Thyroid gland (tissue), 4 donors: ENCODE results near the gene CD6. TPM values are rescaled to one million over a fixed set of nuclear protein-coding genes. Genes with fewer than 3 reads are reported as not detected.

Experiments
- DNase-seq, 2 donors: peaks; one replicate each; pipeline ENCODE4 v3.0.0-alpha.2; 2019
- H3K27ac ChIP-seq, 3 donors: fragments of 200-600 bp; sonication (generic); 1 replicate in 2 of 3; 2 replicates in 1 of 3; pipeline ENCODE4 v1.5.1; 2016 to 2019; ENCODE audit warnings: mild to moderate bottlenecking in 1 of 3, moderate library complexity in 1 of 3
- H3K27me3 ChIP-seq: fragments of 200-600 bp; sonication (generic); one replicate; pipeline ENCODE4 v1.5.1; 2019
- H3K36me3 ChIP-seq, 2 donors: fragments of 200-600 bp; sonication (generic); one replicate each; pipeline ENCODE4 v1.5.1; 2016 to 2019
- H3K4me1 ChIP-seq, 2 donors: fragments of 200-600 bp; sonication (generic); one replicate each; pipeline ENCODE4 v1.5.1; 2017 to 2019
- H3K4me3 ChIP-seq, 3 donors: fragments of 200-600 bp; sonication (generic); replicated peaks in 1 of 3; 1 replicate in 2 of 3; 2 replicates in 1 of 3; pipeline ENCODE4 v1.5.1; 2016; ENCODE audit warnings: mild to moderate bottlenecking in 1 of 3
- H3K9me3 ChIP-seq: fragments of 200-600 bp; sonication (generic); one replicate; pipeline ENCODE4 v1.5.1; 2017
- POLR2A ChIP-seq, 2 donors: fragments of 450-650 bp; IDR thresholded peaks; one replicate each; pipeline ENCODE4 v1.6.1; 2017; ENCODE audit warnings: antibody characterized with exemption in 2 of 2, mild to moderate bottlenecking in 2 of 2, moderate library complexity in 1 of 2
- WGBS, 2 donors: methylation state at CpG; one replicate each; pipeline ENCODE4 v1.1.5; 2017; 5-methylcytosine and 5-hydroxymethylcytosine counted together
- intact Hi-C: fragments of 100-400 bp; cut with DNase I; formaldehyde crosslinking; loops from one replicate; pipeline ENCODE4 v1.15.1; 2023
- total RNA-seq, 4 donors: library from RNA; depleted of rRNA; stranded (reverse); fragments of >200 nt; gene quantifications; one replicate each; pipeline ENCODE4 v1.2.3, GENCODE V29; 2016
- TF ChIP-seq, protein P1 (sequence below), 6 experiments: fragments of 200-600 bp in 3 of 6; fragments of 450-650 bp in 3 of 6; sonication (generic) in 3 of 6; IDR thresholded peaks; one replicate each; pipeline ENCODE4 v1.5.1; 2016 to 2019; ENCODE audit warnings: antibody characterized with exemption in 6 of 6, mild to moderate bottlenecking in 2 of 6, inconsistent platforms in 1 of 6, moderate library complexity in 1 of 6

Gene CD6
- total RNA-seq, 4 donors from 2014 or later: 0.40 to 2.7 (median 0.69) TPM

DNA sequence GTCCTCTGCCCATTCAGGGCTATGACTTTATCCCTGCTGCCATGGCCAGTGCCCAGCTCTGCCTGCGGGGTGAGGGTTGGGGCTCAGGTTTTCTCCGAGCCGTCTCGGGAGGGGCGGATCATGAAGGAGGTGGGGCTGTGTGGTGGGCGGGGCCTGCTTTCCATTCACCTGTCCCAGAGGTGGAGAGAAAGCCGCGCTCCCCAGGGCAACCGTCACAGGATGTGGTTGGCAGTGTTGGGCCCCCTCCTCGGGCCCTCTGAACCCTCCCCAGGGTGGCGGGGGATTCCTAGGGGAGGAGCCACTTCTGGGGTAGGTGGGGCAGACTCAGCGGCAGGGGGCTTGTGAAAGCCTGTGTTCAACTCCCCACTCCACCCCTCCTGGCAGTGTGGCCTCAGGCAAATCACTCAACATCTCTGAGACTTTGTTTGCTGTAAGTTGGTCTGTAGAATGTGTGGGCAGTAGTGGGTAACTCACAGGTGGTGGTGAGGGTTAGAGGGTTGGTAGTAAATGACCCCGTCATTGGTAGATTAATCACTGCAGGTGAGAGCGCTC lies 50.3 kb downstream of the CD6 start:
- no peaks in the 10 kb centered on the region for H3K4me1 ChIP-seq
- TF ChIP-seq, protein P1, sequence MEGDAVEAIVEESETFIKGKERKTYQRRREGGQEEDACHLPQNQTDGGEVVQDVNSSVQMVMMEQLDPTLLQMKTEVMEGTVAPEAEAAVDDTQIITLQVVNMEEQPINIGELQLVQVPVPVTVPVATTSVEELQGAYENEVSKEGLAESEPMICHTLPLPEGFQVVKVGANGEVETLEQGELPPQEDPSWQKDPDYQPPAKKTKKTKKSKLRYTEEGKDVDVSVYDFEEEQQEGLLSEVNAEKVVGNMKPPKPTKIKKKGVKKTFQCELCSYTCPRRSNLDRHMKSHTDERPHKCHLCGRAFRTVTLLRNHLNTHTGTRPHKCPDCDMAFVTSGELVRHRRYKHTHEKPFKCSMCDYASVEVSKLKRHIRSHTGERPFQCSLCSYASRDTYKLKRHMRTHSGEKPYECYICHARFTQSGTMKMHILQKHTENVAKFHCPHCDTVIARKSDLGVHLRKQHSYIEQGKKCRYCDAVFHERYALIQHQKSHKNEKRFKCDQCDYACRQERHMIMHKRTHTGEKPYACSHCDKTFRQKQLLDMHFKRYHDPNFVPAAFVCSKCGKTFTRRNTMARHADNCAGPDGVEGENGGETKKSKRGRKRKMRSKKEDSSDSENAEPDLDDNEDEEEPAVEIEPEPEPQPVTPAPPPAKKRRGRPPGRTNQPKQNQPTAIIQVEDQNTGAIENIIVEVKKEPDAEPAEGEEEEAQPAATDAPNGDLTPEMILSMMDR (IDR thresholded peaks at IDR 0.05): no peak
- no peak for TF ChIP-seq POLR2A (IDR thresholded peaks at IDR 0.05)
- no peaks in the 10 kb centered on the region for H3K27me3 ChIP-seq
- intact Hi-C loops: no loop called here
- 31 to 37% methylated on average over 5 to 6 of the region's 14 CpGs for WGBS, 2 donors
- H3K27ac ChIP-seq: no peak overlapping the region
- no peak overlapping the region for H3K4me3 ChIP-seq
- no peaks in the 10 kb centered on the region for H3K9me3 ChIP-seq
- DNase-seq: peak; percentile 58 to 66
- no peaks in the 10 kb centered on the region for H3K36me3 ChIP-seq

DNA sequence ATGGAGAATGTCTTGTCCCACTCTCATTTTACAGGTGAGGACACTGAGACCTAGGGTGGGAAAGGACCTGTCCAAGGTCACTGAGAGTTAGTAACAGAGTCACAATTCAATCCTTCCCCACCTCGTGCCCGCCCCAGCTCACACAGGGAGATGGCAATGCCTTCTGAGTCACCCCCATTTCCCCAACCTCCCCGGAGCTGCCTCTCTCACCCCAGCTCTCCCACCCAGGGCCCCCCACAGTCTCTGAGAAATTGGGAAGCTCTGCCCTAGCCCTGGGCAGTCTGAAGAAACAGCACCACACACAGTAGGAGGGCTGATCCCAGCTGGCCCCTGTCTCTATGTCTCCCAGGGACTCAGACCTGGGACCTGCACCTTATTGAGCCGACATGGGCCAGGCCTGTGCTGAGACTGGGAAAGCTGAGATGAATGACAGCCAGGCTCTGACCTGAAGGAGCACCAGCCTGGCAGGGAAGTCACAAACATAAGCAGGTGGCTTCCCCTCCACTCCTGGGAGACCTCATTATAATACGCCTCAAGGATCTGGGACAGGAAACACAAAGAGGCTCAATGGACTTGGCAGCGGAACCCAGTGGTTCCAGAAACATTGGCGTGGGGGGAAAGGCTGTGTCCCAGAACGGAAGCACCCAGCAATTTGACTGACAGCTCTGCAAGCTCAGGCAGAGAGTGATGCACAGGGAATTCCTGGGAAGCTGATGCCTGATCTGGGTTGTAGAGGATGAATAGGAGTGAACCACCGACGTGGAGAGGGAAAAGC lies 51.0 kb downstream of the CD6 start:
- peak; percentile 45 to 53 for DNase-seq

DNA sequence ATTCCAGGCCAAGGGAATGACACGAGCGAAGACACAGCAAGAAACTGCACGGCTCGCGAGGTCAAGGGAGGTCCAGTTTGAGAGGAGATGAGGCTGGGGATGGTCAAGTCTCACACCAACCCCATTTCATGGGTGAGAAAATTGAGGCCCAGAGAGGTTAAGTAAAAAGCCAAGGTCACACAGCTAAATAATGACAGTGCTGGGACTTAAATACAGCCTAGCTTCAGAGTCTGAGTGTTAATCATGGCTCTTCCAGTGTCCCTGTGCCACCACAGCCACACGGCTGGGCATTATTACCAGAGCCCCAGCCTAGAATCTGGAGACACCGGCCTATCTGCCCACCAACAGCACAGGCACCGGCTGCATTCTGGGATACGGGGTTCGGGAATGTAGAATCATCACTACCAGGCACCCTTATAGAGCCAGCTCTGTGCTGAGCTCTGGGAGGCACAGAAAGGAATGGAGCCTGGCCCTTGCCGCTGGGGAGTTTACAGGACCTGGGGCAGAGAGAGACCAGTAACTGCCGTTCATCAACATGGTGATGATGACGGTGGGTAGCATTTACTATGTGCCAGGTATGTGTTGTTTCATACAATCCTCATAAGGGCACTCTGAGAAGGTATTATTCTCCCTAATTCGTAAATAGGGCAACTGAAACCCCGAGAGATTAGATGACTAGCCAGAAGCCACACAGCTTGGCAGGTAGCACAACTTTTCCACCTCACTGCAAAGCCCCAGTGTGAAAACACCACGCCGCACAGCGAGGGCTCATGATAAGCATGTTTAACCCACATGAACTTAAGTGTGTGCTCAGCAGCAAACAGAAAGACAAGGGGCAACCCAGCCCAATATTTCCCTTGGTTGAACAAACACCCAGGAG lies 51.8 kb downstream of the CD6 start:
- no peaks in the 10 kb centered on the region for H3K9me3 ChIP-seq
- no peaks in the 10 kb centered on the region for H3K27me3 ChIP-seq
- WGBS, 2 donors: 62 to 67% methylated on average over 18 of the region's 18 CpGs
- DNase-seq: peak in 1 of 2 donors; percentile 19
- H3K27ac ChIP-seq: no peak overlapping the region
- H3K4me1 ChIP-seq: peaks cover 0 to under 1% of the 10 kb centered on the region in 2 donors
- TF ChIP-seq POLR2A (IDR thresholded peaks at IDR 0.05): no peak
- TF ChIP-seq, protein P1 (IDR thresholded peaks at IDR 0.05): no peak
- no peak overlapping the region for H3K4me3 ChIP-seq
- no peaks in the 10 kb centered on the region for H3K36me3 ChIP-seq
- intact Hi-C loops: no loop called here

More for the DNA sequence above, 51.0 kb downstream of the CD6 start:
- intact Hi-C loops: no loop called here
- TF ChIP-seq, protein P1 (IDR thresholded peaks at IDR 0.05): no peak
- TF ChIP-seq POLR2A (IDR thresholded peaks at IDR 0.05): no peak
- no peaks in the 10 kb centered on the region for H3K9me3 ChIP-seq
- no peaks in the 10 kb centered on the region for H3K36me3 ChIP-seq
- WGBS, 2 donors: 48 to 56% methylated on average over 10 of the region's 10 CpGs
- no peaks in the 10 kb centered on the region for H3K27me3 ChIP-seq
- no peak overlapping the region for H3K27ac ChIP-seq
- no peak overlapping the region for H3K4me3 ChIP-seq
- no peaks in the 10 kb centered on the region for H3K4me1 ChIP-seq

DNA sequence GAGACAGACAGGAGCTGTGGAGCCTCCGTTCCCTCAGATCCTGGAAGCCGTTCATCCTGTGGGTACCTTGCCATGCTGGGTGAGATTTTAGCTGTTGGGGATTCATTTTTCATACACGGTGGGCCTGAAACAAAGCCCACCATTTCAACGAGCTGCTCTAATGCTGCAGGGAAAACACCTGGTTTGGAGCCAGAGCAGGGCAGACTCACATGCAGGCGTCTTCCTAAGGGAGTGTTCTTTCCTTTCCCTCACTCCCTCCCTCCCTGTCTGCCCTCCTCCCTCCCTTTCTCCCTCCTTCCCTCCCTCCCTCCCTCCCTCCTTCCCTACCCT lies 52.5 kb downstream of the CD6 start:
- no peaks in the 10 kb centered on the region for H3K9me3 ChIP-seq
- DNase-seq: no peak
- intact Hi-C loops: no loop called here
- no peak overlapping the region for H3K4me3 ChIP-seq
- no peaks in the 10 kb centered on the region for H3K27me3 ChIP-seq
- H3K4me1 ChIP-seq: peaks cover 0 to 3% of the 10 kb centered on the region in 2 donors
- WGBS, 2 donors: 14 to 34% methylated on average over 5 of the region's 5 CpGs
- H3K36me3 ChIP-seq: no peaks in the 10 kb centered on the region
- H3K27ac ChIP-seq: no peak overlapping the region
- TF ChIP-seq, protein P1 (IDR thresholded peaks at IDR 0.05): no peak
- TF ChIP-seq POLR2A (IDR thresholded peaks at IDR 0.05): no peak
